Muscle of leg (tissue), 11 donors: ENCODE data around the gene DNAJC28. TPM values are rescaled to one million over a fixed set of nuclear protein-coding genes. Genes with fewer than 3 reads are reported as not detected.
"Not testable (repeated sequence)": the region's sequence is repeated elsewhere in the genome, so short reads cannot be mapped to it uniquely, and the experiment has no call there.

Experiments used
- DNase-seq: peaks from one replicate; pipeline ENCODE4 v3.0.0; 2013
- H3K27ac ChIP-seq: one replicate; pipeline ENCODE4 v1.5.1; 2013; ENCODE audit warnings: mild to moderate bottlenecking, low read length, control low read depth
- H3K27me3 ChIP-seq: one replicate; pipeline ENCODE4 v1.6.1; 2013; ENCODE audit warnings: low read length; ENCODE audit not compliant: control insufficient read depth, insufficient read depth
- H3K36me3 ChIP-seq: one replicate; pipeline ENCODE4 v1.6.1; 2013; ENCODE audit warnings: low read length; ENCODE audit not compliant: control insufficient read depth, insufficient read depth
- H3K4me1 ChIP-seq: one replicate; pipeline ENCODE4 v1.6.1; 2013; ENCODE audit warnings: low read length; ENCODE audit not compliant: control insufficient read depth, insufficient read depth
- H3K4me3 ChIP-seq: one replicate; pipeline ENCODE4 v1.5.1; 2013; ENCODE audit warnings: low read length, control low read depth
- H3K9me3 ChIP-seq: replicated peaks from 2 replicates; pipeline ENCODE4 v1.6.1; 2013; ENCODE audit warnings: low read depth, low read length; ENCODE audit not compliant: control insufficient read depth
- WGBS: methylation state at CpG from one replicate; pipeline ENCODE4 v1.1.5; 2013; ENCODE audit warnings: missing lambda C conversion rate; ENCODE audit not compliant: insufficient coverage; 5-methylcytosine and 5-hydroxymethylcytosine counted together
- polyA plus RNA-seq, 8 donors: library from polyadenylated mRNA; unstranded; fragments of 120-200 nt; gene quantifications; one replicate each; pipeline versions ENCODE4 v1.2.1 to v1.2.3, GENCODE V29; 2013; ENCODE audit warnings: inconsistent platforms in 1 of 8, low replicate concordance in 1 of 8; ENCODE audit not compliant: insufficient read length in 8 of 8, insufficient read depth in 1 of 8
- total RNA-seq: library from RNA; stranded (reverse); fragments of 120-200 nt; gene quantifications from one replicate; pipeline ENCODE4 v1.2.4, GENCODE V29; 2013

The DNAJC28 gene
- total and polyA plus RNA-seq, 9 donors = 1.7 to 3.3 (median 2.5) TPM

- no peaks in the 10 kb centered on the region for H3K4me1 ChIP-seq
- DNase-seq = no peak
- H3K27ac ChIP-seq = no peak overlapping the region
- H3K4me3 ChIP-seq = no peak overlapping the region
- no peaks in the 10 kb centered on the region for H3K9me3 ChIP-seq
- H3K36me3 ChIP-seq = no peaks in the 10 kb centered on the region
- H3K27me3 ChIP-seq = no peaks in the 10 kb centered on the region
- WGBS = no CpG with 5 or more reads among the region's 2 CpGs
Observed at GRCh38 chr21:33470701-33471100, 20.8 kb downstream of the DNAJC28 start.

- H3K9me3 ChIP-seq, H3K27ac ChIP-seq, H3K4me1 ChIP-seq, H3K27me3 ChIP-seq, H3K4me3 ChIP-seq, DNase-seq, H3K36me3 ChIP-seq: not testable (repeated sequence)
- WGBS = 82% methylated on average over 2 of the region's 4 CpGs
Observed at GRCh38 chr21:33469183-33469582, 22.3 kb downstream of the DNAJC28 start.

GRCh38 chr21:33461538-33462250 is 29.8 kb downstream of the DNAJC28 start:
- Histone ChIP-seq H3K36me3 (peaks cover 9% of the 10 kb centered on the region), H3K27ac (no peak overlapping the region), H3K4me1 (no peaks in the 10 kb centered on the region), H3K9me3 (no peaks in the 10 kb centered on the region), H3K4me3 (no peak overlapping the region), H3K27me3 (no peaks in the 10 kb centered on the region)
- no CpG with 5 or more reads among the region's 5 CpGs for WGBS
- no peak for DNase-seq

- H3K9me3 ChIP-seq = no peaks in the 10 kb centered on the region
- no peak for DNase-seq
- H3K4me1 ChIP-seq = no peaks in the 10 kb centered on the region
- WGBS = 100% methylated on average over 1 of the region's 3 CpGs
- H3K4me3 ChIP-seq = no peak overlapping the region
- H3K27ac ChIP-seq = no peak overlapping the region
- H3K36me3 ChIP-seq = peaks cover 7% of the 10 kb centered on the region
- no peaks in the 10 kb centered on the region for H3K27me3 ChIP-seq
Observed at GRCh38 chr21:33458861-33459260, 32.7 kb downstream of the DNAJC28 start.

- no peak overlapping the region for H3K27ac ChIP-seq
- no peaks in the 10 kb centered on the region for H3K9me3 ChIP-seq
- no CpG with 5 or more reads among the region's 6 CpGs for WGBS
- no peaks in the 10 kb centered on the region for H3K27me3 ChIP-seq
- H3K36me3 ChIP-seq = peaks cover 6% of the 10 kb centered on the region
- no peak for DNase-seq
- H3K4me1 ChIP-seq = no peaks in the 10 kb centered on the region
- H3K4me3 ChIP-seq = no peak overlapping the region
Observed at GRCh38 chr21:33455686-33456446, 35.6 kb downstream of the DNAJC28 start.

GRCh38 chr21:33452362-33452761 is 39.2 kb downstream of the DNAJC28 start:
- Histone ChIP-seq H3K9me3 (no peaks in the 10 kb centered on the region), H3K4me3 (no peak overlapping the region), H3K27me3 (no peaks in the 10 kb centered on the region), H3K27ac (no peak overlapping the region), H3K36me3 (peaks cover 3% of the 10 kb centered on the region), H3K4me1 (no peaks in the 10 kb centered on the region)
- no peak for DNase-seq
- 93% methylated on average over 3 of the region's 3 CpGs for WGBS

GRCh38 chr21:33451634-33452071 is 39.9 kb downstream of the DNAJC28 start:
- H3K36me3 ChIP-seq = peaks cover 3% of the 10 kb centered on the region

GRCh38 chr21:33449616-33450015 is 41.9 kb downstream of the DNAJC28 start:
- no peaks in the 10 kb centered on the region for H3K9me3 ChIP-seq
- H3K36me3 ChIP-seq = peaks cover 3% of the 10 kb centered on the region
- WGBS = no CpG with 5 or more reads among the region's 4 CpGs

More at GRCh38 chr21:33451634-33452071, 39.9 kb downstream of the DNAJC28 start:
- no peak overlapping the region for H3K4me3 ChIP-seq
- no CpG with 5 or more reads among the region's 1 CpG for WGBS
- H3K27me3 ChIP-seq = no peaks in the 10 kb centered on the region
- H3K9me3 ChIP-seq = no peaks in the 10 kb centered on the region
- H3K27ac ChIP-seq = no peak overlapping the region
- H3K4me1 ChIP-seq = no peaks in the 10 kb centered on the region
- DNase-seq = no peak

GRCh38 chr21:33446620-33447019 is 44.9 kb downstream of the DNAJC28 start:
- H3K36me3 ChIP-seq, H3K9me3 ChIP-seq, H3K27me3 ChIP-seq, H3K27ac ChIP-seq, H3K4me1 ChIP-seq, H3K4me3 ChIP-seq, DNase-seq: not testable (repeated sequence)
- WGBS = no CpG with 5 or more reads among the region's 6 CpGs

More at GRCh38 chr21:33449616-33450015, 41.9 kb downstream of the DNAJC28 start:
- Histone ChIP-seq H3K27ac (no peak overlapping the region), H3K4me1 (no peaks in the 10 kb centered on the region), H3K27me3 (no peaks in the 10 kb centered on the region), H3K4me3 (no peak overlapping the region)
- DNase-seq = peak; percentile 46

GRCh38 chr21:33444499-33444898 is 47.0 kb downstream of the DNAJC28 start:
- no peak overlapping the region for H3K4me3 ChIP-seq
- DNase-seq = no peak
- H3K9me3 ChIP-seq = no peaks in the 10 kb centered on the region
- 40% methylated on average over 1 of the region's 2 CpGs for WGBS
- H3K27ac ChIP-seq = no peak overlapping the region
- no peaks in the 10 kb centered on the region for H3K36me3 ChIP-seq
- H3K4me1 ChIP-seq = peaks cover 4% of the 10 kb centered on the region
- H3K27me3 ChIP-seq = no peaks in the 10 kb centered on the region
